ENCODE results near the gene GLO1.

GRCh38 chr6:38720295-38720694 is 17.4 kb upstream of the GLO1 start:
- TF ChIP-seq CTCF (IDR thresholded peaks at IDR 0.05) (no peak), POLR2A (IDR thresholded peaks at IDR 0.05) (no peak)
